ENCODE data around the gene LRRC41.
"Not testable (repeated sequence)": the region's sequence is repeated elsewhere in the genome, so short reads cannot be mapped to it uniquely, and the experiment has no call there.

The LRRC41 gene

GRCh38 chr1:46236882-46237281, 66.5 kb downstream of the LRRC41 start:
- DNase-seq = no peak

- DNase-seq = not testable (repeated sequence)
Observed at GRCh38 chr1:46231231-46231630, 72.2 kb downstream of the LRRC41 start.

Data from NCI-H226 (cell line).